GM19438 (cell line): ENCODE measurements around the gene FOXN3.
"Not testable (repeated sequence)": the region's sequence is repeated elsewhere in the genome, so short reads cannot be mapped to it uniquely, and the experiment has no call there.

Source experiments
- ATAC-seq: cut with Tn5 transposase; IDR thresholded peaks from one replicate; pipeline ENCODE4 v1.9.1; 2021; ENCODE audit warnings: low read depth; ENCODE audit not compliant: unreplicated experiment

Gene FOXN3

DNA sequence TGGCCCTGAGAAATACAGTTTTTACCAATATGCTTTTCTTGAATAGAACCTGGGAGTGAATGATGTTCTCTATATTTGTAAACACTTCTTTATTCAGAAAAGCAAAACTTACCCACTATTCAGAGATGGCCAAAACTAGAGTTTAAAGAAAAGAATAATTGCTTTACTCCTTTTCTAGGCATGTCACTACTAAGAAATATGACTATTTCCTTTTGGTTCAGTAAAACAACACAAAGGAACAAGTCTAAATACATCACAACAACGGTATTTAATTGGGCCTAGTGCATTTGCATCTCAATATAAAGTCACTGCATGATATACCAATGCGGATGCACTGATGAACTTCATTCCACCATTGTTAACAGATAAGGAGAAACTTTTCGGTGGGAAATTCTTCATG lies 207.5 kb downstream of the FOXN3 start:
- no peak for ATAC-seq

DNA sequence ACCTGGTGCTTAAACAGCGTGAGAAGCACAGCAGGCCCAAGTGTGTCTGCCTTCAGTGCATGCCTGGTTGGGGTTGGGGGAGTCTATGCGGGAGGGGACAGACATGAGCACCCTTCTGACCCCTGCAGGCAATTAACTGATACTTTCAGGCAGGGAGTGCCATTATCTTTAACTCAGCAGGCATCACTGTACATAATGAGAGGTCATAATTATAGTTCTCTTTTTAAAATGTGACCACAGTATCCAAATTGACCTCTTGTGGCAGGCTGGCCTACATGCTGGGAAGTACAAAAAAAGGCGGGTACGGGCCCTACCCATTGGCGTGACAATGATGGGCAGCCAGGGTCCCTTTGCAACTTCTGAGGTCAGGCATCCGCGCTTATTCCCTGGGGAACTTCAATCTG lies 209.1 kb downstream of the FOXN3 start:
- no peak for ATAC-seq

DNA sequence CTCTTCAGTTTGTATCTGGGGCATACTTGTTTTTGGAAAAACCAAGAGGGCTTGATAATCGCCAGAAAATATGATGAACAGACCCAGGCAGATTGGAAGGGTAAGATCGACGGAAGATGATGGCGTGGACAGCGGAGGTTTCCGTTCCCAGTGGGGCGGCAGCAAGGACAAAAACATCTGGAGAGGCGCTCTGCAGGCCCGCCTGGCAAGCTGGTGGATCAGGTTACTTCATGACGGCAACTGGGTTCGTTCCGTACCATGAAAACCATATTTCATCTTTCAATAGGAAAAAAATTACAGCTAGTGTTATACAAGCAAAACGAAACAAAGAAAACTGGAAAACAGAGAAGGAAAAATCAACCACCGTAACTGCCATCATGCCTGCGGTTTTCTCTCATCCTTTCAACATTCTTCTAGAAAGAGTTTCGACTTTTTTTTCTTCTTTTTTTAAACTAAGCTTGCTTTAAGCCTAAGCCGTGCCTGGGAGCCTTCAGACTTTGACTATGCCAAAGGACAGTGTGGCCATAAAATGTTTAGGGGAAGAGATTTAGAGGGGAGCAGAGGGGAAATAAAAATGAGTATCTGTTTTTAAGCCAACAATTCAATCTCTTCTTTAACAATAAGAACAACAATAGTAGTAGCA lies 210.5 kb downstream of the FOXN3 start:
- ATAC-seq: no peak

DNA sequence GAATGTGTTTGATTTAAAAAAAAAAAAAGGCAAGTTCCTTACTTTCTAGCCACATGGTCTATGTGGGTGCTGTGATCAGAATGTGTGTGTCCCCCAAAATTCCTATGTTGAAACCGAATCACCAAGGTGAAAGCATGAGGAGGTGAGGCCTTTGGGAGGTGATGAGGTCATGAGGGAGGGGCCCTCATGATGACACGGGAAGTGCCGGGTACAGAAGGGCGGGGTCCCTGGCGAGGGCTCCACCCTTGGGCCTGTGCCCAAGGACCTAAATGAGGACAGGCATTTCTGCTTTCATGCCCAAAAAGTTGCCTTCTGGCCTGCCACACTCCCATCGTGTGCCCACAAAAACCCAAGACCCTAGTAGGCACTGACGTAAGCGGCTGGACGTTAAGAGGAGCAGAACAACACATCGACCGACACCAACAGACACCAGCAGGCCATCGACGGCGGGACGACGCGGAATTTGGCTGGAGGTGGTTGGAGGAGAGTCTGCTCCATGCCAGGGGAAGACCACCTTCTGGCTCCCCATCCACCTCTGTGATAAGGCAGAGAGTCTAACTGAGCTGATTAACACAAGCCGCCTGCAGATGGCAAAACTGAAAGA lies 211.8 kb downstream of the FOXN3 start:
- ATAC-seq: no peak

DNA sequence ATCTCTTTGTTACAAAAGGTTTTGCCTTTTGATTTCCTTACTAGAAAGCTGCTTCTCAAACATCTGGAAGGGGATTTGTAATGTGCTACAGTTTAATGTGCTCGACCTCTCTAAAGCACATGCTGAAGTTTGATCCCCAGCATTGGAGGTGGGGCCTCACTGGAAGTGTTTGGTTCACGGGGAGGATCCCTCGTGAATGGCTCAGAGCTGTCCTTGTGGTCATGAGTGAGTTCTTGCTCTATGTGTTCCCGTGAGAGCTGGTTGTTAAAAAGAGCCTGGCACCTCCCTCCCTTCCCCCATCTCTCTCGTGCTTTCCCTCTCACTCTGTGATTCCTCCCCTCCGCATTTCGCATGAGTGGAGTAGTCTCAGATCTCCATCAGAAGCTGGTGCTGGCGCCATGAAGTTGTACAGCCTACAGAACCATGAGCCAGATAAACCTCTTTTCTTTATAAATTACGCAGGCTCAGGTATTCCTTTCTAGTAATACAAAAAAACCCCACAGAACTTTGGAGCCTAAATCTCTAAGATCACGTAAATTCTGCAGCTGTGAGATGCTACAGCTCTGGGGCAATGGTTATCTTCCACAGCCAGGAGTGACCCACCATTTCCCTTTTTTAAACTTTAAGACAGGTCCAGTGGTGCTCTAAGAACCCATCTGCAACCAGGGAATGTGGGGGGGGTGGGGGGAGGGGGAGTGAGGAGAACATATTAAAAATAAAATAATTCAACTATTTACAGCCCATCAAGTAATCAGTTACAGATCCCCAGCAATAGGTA lies 214.4 kb downstream of the FOXN3 start:
- ATAC-seq: no peak

DNA sequence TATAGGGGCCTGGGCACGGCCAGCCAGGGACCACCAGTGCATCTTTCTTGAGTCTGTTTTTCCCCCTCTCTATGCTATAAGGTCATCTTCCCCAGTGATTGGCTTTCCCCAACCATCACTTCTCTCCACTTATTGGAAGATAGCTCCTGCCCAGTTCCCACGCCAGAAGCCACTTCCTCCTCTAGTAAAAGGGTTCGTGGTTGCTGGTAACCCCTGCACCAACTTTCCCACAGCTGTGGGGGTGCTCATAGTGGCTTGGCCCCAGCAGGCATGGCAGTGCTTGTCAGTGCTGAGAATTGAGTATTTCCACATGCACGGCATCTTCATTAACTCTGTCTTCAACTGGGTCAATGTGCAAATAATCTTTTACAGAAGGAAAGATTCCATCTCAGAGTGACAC lies 215.4 kb downstream of the FOXN3 start:
- no peak for ATAC-seq

DNA sequence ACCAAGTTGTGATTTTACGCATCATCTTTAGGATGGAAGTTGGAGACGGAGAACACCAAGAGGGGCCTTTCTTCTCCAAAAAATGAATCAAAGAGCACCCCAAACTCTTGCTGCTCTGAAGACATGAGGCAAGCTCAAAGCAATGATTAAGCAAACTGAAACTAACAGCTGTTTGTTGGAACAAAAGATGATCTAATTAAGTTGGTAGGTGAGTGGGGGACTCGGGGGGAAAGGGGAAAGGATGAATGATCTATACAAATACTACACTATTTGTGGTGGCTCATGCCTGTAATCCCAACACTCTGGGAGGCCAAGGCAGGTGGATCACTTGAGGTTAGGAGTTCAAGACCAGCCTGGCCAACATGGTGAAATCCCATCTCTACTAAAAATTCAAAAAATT lies 217.7 kb downstream of the FOXN3 start:
- not testable (repeated sequence) for ATAC-seq

DNA sequence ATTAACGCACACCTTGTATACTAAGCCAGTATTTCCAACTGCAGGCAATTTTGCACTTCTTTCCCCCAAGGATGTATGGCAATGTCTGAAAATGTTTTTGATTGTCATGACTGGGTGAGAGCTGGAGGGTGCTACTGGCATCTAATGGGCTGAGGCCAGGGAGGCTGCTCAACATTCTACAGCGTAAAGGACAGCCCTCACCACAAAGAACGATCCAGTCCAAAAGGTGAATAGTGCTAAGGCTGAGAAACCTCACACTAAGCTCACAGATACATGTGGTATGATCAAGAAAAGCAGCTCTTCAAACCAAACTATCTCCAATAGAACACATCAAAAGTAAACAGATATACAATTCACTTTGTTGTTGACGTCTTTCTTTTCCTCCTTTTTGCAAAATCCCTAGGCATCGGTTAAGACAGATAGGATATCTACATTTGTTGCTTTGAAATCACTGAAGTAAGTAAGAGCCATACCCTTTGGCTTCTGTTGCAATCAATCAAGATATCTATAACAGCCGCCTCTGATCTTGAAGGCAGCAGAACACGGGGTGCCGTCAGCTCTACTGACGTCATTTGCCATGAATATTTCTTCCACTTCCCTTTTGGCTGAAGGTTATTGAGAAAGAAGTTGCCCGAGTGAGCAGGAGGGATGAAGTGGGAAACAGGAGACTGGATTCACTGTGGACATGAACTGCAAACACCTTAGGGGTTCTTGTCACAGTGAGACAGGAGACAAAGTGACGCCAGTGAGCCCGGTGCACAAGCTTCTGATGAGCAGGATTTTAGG lies 218.3 kb downstream of the FOXN3 start:
- no peak for ATAC-seq

DNA sequence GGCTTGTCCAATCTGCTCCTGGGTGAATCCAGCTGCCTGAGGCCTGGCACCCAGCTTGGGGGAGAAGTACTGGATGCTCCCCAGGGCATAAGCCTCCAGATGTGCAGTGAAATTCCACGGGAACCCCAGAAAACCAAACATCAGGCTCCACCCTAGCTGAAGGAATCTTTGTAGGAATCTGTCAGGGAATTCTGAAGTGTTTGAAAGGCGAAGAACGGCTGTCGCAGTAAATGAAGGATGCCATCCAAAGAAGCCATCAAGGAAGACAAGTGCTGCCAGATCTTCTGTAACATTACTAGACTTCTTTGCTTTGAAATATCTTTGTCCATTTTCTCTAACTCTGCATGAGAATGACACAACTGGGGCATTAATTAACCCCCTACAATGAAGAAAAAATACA lies 219.4 kb downstream of the FOXN3 start:
- ATAC-seq: no peak

DNA sequence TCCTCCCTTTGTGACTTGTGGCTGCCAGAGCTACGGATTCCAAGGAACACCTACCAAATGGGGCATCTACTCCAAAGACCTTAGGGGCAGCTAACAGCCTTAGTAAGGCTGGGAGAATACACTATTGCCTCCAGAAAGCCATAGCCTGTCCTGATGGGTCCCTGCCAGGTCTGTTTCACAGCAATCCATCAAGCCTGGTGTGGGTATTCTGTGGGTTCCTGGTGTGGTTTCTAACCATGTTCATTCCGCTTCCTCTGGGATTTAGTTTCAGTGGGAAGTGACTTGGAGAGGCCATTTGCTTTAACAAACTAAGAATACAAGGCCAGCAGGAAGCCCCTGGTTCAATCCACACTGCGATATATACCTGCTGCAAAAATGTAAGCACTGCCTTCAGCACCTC lies 220.5 kb downstream of the FOXN3 start:
- ATAC-seq: no peak

DNA sequence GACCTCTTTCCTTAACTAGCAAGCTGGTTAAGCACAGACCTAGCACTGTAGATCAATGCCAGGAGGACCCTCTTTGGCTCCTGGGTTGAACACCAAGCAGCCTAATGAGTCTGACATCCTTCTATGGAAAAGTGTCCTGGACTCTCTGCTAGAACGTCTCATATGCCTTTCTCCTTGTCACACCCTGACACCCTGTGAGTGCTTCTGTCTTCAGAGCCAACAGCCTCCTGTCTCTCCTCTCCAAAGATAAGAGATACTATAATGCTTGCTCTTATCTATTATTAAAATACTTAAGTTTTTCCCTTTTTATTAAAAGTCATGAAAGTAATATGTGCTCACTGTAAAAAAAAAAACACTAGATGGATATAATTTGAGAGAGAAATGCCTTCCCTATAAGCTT lies 222.7 kb downstream of the FOXN3 start:
- no peak for ATAC-seq

DNA sequence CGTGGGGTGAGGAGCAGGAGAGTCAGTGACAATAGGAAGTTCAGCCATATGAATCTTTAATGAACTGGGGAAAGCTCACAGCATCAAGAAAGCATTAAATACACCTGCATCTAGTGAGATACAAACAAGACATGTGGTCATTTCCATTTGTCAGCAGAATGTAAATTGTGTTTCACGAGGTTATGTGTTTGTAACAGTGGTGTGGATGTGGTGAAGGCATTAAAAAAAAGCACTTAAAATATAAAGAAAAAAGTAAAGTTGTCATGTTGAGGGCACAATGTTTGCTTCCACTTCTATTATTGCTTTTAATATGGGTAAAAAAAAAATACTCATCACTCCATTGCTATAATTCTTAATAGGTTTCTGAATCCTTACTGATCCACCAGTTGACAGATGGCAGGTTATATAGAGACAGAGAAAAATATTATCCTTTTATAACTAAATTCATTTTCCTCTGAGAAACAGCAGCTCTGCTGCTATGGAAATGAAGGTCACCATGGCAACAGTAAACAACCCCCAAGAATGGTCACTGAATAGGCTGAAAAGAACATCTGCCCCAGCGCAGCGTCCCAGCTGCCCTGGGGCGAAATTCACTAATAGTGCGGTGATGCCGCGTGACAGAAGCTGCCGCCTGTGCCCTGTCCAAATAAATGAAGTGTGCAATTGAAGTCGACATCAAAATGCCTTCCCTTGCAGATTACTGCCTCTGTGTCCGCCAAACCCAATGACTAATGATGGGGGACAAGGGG lies 226.1 kb downstream of the FOXN3 start:
- ATAC-seq: no peak

DNA sequence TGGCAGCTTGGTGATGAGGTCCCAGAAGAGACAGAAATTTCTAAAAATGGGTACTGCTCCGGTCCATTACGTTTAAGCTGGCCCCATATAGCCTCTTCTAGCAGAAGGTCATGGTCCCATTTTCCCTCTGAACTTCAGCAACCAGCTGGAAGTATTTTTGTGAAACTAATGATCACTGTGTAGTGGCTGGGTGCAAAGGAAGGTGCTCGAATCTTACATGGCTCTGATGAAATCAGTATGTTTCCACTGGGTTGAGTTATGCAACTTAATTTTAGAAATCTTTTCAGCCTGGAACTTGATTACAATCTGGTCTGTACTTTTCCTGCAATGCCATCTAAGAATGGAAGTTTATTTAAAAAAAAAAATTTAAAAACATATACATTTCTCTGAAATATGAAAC lies 228.5 kb downstream of the FOXN3 start:
- no peak for ATAC-seq

DNA sequence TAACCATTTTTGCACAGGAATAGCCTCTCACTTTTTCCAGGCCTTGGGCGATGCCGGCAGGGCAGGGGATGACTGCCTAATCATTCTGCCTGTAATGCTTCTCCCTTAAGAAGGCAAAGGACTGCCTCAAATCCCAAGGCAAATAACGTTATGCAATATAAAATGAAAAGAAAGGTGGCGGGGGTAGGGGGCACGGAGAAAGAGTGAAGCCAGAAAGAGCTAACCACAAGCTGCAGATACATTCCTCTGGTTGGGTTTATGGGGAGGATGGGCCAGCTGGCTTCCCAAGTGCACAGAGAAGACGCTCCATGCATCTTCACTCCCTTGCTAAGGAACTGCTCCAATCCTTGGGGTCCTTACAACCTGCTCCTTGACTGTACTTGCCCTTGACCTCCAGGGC lies 229.5 kb downstream of the FOXN3 start:
- no peak for ATAC-seq

DNA sequence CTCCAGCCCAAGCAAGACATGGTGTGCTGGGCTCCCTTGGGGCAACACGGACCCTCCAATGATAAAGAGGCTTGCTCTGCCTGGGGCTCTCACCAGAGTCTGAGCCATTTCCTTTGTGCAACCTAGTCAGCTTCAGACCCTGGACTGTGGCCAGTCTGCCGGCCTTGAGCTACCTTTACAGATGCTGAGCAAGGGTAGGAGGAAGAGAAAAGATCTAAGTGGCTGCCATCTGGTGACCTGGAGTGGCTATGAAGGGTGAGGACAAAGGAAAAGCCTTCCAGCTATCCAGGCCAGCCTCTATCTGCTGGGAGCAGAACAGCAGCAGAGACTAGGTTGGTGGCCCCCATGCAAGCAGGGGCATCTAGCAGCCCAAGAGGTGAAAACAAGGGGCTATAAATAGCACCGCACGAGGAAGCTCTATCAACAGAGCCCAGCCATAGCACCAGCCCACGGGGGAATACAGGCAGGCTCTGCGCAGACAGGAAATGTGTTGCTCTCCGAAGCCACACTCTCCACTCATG lies 230.1 kb downstream of the FOXN3 start:
- ATAC-seq: no peak

DNA sequence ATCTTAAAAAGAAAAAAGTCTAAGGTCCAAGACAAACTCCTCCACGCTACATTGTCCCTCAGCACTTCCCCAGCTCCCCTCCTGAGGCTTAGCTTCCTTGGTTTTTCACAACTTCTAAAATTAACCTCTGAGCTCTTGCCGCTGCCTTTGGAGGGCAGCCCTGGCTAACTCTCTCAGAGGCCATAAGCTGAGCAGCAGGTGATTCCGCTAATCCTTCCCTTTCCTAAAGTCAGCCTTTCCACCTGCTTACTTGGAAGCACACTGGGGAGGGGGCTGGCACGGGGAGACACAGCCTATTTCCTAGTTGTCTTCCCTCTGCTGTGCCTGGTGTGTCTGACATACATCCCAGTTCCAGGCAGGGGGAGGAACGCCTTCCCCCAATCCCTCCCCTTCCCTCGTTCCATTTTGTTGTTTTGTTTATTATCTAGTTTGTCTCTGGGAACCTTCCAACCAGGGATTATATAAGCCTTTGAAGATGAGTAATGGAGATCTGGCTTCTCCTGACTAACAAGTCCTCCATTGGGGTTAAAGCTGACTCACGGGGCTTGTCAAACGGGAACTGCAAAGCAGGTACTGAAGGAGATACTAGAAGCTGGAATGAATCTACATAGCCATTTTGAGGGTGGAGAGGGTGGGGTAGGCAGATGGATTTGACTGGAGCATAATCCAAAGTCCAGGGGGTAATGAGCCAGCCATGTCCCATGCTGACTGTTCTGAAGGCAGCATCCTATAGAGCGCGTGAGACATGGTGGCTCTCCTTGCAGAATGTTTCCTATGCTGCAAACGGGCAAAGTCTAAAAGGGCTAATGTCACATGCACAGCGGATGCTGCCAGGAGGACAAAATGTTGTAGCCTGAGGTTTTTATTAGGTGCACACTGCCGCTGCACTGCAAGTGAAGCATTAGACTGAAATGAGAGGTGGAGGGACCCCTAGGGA lies 230.8 kb downstream of the FOXN3 start:
- no peak for ATAC-seq

DNA sequence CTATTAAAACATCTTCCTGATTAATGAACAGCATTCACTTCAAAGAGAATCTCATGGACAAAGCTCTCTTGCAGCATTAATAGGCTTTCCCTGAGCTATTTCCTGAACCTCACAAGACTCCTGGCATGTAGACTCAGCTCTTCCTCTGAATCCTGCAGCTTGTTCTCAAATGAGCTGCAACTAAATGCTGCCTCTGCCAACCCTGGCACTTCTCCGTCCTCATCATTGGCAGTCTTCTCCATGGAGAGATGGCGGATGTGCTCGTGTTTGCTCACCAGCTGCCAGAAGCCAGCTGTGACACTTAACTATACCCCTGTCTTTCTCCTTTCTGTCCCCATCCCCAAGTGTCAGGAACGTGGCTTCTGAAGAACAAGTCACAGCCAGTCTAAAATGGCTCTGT lies 232.1 kb downstream of the FOXN3 start:
- no peak for ATAC-seq

DNA sequence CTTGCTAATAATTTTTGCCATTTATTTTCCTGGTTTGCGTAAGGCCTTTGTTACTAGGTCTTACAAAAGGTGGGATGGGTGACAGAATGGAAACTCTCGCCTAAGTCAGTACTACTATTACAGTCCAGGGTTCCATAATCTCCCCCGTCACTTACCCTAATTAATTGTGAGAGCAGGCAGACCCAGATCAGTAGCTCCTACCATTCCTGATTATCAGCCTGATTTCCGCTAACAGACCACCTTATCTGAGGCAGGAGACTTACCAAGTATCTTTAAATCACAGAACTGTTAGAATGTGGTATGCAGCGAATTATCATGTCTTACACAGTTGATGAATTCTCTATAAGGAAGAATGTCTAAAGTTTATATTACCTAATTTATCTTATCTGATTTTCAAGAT lies 234.7 kb downstream of the FOXN3 start:
- ATAC-seq: no peak

DNA sequence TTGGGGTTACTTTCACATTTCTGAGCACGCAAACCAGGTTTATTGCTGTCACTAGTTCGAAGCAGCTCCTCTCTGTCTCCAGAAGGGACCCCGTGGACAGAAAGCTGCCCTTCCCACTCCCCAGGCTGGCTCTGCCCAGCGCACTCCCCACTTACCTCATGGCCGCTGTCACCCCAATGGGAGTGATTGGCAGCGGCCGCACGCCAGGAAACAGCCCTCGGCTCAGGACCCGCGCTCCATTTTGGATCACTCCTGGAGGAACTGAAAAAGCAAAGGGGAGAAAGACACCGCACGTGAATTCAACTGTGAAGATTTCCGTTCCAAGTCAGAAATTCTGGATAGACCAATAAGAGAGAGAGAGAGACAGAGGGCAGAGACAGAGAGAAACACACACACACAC lies 236.5 kb downstream of the FOXN3 start:
- no peak for ATAC-seq
